ENCODE data around the gene ITIH5.

DNA sequence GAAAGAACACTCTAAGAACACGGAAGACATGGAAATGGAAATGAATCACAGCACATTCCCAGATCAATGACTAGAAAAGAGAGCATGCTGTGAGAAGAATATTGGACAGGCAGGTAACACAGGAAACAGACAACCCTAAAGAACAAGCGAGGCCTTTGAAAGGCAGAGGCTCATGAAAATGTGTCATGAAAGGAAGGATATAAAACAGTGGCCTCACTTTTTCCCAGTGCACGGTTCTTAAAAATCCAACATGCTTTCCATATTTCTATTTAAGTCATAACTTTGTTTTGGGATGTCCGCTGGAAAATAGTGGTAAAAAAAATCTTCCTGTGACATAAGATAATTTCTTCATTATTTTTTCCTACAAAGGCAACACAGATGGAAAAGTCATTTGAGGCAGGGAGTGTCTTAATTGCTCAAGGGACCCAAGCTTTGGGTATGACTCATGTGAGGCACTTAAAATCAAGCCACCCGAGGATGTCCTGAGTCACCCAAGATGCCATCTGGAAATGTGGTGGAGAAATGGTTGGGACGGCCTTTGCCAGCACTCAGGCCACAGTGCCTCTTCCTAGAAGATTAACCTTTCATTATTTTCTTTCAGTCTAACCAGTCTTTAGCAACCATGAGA, 17.0 kb downstream of the ITIH5 start:
- TF ChIP-seq, protein P1, sequence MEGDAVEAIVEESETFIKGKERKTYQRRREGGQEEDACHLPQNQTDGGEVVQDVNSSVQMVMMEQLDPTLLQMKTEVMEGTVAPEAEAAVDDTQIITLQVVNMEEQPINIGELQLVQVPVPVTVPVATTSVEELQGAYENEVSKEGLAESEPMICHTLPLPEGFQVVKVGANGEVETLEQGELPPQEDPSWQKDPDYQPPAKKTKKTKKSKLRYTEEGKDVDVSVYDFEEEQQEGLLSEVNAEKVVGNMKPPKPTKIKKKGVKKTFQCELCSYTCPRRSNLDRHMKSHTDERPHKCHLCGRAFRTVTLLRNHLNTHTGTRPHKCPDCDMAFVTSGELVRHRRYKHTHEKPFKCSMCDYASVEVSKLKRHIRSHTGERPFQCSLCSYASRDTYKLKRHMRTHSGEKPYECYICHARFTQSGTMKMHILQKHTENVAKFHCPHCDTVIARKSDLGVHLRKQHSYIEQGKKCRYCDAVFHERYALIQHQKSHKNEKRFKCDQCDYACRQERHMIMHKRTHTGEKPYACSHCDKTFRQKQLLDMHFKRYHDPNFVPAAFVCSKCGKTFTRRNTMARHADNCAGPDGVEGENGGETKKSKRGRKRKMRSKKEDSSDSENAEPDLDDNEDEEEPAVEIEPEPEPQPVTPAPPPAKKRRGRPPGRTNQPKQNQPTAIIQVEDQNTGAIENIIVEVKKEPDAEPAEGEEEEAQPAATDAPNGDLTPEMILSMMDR (IDR thresholded peaks at IDR 0.05; ENCODE audit: poor library complexity) = no peak
- TF ChIP-seq EZH2 (IDR thresholded peaks at IDR 0.05; ENCODE audit: borderline replicate concordance) (no peak), EZH2phosphoT487 (IDR thresholded peaks at IDR 0.05; ENCODE audit: low read depth, severe bottlenecking, unreplicated experiment) (no peak)
